HepG2 (cell line): ENCODE measurements around the gene VAC14. TPM values are rescaled to one million over a fixed set of nuclear protein-coding genes. Genes with fewer than 3 reads are reported as not detected.

ENCODE experiments used
- ARNTL ChIP-seq: sonication (generic); formaldehyde crosslinking; IDR thresholded peaks from 2 replicates; pipeline ENCODE4 v1.4.0; 2020; ENCODE audit warnings: mild to moderate bottlenecking, missing genetic modification reagents
- EHMT2 ChIP-seq: fragments of 200-600 bp; sonication (generic); IDR thresholded peaks from 2 replicates; pipeline ENCODE4 v1.7.0; 2017; ENCODE audit warnings: antibody characterized with exemption, low read depth, low read length, borderline replicate concordance
- FUBP1 ChIP-seq: sonication (generic); formaldehyde crosslinking; IDR thresholded peaks from 2 replicates; pipeline ENCODE4 v1.5.1; 2020; ENCODE audit warnings: missing genetic modification reagents, mild to moderate bottlenecking, borderline replicate concordance
- HINFP ChIP-seq: sonication (generic); formaldehyde crosslinking; IDR thresholded peaks from 2 replicates; pipeline ENCODE4 v1.4.0; 2020; ENCODE audit warnings: low read depth, mild to moderate bottlenecking, missing genetic modification reagents
- MYC ChIP-seq: sonication (generic); formaldehyde crosslinking; IDR thresholded peaks from 2 replicates; pipeline ENCODE4 v1.9.0; 2021; ENCODE audit warnings: missing genetic modification reagents, borderline replicate concordance
- NFE2L2 ChIP-seq: fragments of 150-350 bp; IDR thresholded peaks from 2 replicates; pipeline ENCODE4 v1.6.1; 2014; ENCODE audit warnings: low read length
- SALL2 ChIP-seq: sonication (generic); formaldehyde crosslinking; IDR thresholded peaks from 2 replicates; pipeline ENCODE4 v1.8.1; 2023; ENCODE audit warnings: mild to moderate bottlenecking, missing genetic modification reagents, inconsistent platforms
- ZBTB7A ChIP-seq: sonication (generic); formaldehyde crosslinking; IDR thresholded peaks from 2 replicates; pipeline ENCODE4 v1.8.0; 2022; ENCODE audit warnings: mild to moderate bottlenecking, missing genetic modification reagents
- ZFP90 ChIP-seq: sonication (generic); formaldehyde crosslinking; IDR thresholded peaks from 2 replicates; pipeline ENCODE4 v1.8.0; 2022; ENCODE audit warnings: missing genetic modification reagents, mild to moderate bottlenecking, inconsistent platforms, borderline replicate concordance
- ZNF160 ChIP-seq: sonication (generic); formaldehyde crosslinking; IDR thresholded peaks from 2 replicates; pipeline ENCODE4 v1.8.0; 2022; ENCODE audit warnings: mild to moderate bottlenecking, inconsistent platforms, missing genetic modification reagents
- ZNF280B ChIP-seq: sonication (generic); formaldehyde crosslinking; IDR thresholded peaks from 2 replicates; pipeline ENCODE4 v1.5.0; 2020; ENCODE audit warnings: missing genetic modification reagents, mild to moderate bottlenecking, borderline replicate concordance
- ZNF280D ChIP-seq: sonication (generic); formaldehyde crosslinking; IDR thresholded peaks from 2 replicates; pipeline ENCODE4 v1.5.1; 2020; ENCODE audit warnings: mild to moderate bottlenecking, missing genetic modification reagents
- ZNF607 ChIP-seq: sonication (generic); formaldehyde crosslinking; IDR thresholded peaks from 2 replicates; pipeline ENCODE4 v1.5.1; 2020; ENCODE audit warnings: missing genetic modification reagents, mild to moderate bottlenecking, borderline replicate concordance
- ZNF660 ChIP-seq: sonication (generic); formaldehyde crosslinking; IDR thresholded peaks from 2 replicates; pipeline ENCODE4 v1.5.1; 2020; ENCODE audit warnings: mild to moderate bottlenecking, low read depth, missing genetic modification reagents, borderline replicate concordance
- ZNF737 ChIP-seq: sonication (generic); formaldehyde crosslinking; IDR thresholded peaks from 2 replicates; pipeline ENCODE4 v1.5.0; 2020; ENCODE audit warnings: missing genetic modification reagents, mild to moderate bottlenecking, borderline replicate concordance
- ZNF770 ChIP-seq: sonication (generic); formaldehyde crosslinking; IDR thresholded peaks from 2 replicates; pipeline ENCODE4 v1.5.0; 2020; ENCODE audit warnings: mild to moderate bottlenecking, missing genetic modification reagents
- ZSCAN20 ChIP-seq: sonication (generic); formaldehyde crosslinking; IDR thresholded peaks from 2 replicates; pipeline ENCODE4 v1.4.0; 2020; ENCODE audit warnings: missing genetic modification reagents, mild to moderate bottlenecking, borderline replicate concordance
- polyA plus RNA-seq, 8 experiments: library from polyadenylated mRNA; depleted of rRNA in 3 of 8; stranded (reverse) in 7 of 8; unstranded in 1 of 8; fragments of >200 nt; fragmentation: Illumina TruSeq in 4 of 8; extraction: Trizol in 4 of 8; gene quantifications; 2 replicates each; pipeline versions ENCODE4 v1.2.1 to v1.2.3, GENCODE V29; 2011 to 2016; ENCODE audit warnings: low read depth in 4 of 8, missing spikeins in 1 of 8, mixed read lengths in 1 of 8; ENCODE audit not compliant: insufficient read depth in 1 of 8
- total RNA-seq, 5 experiments: library from RNA; depleted of rRNA; stranded (reverse); fragments of >200 nt; fragmentation: Illumina TruSeq; extraction: Trizol; gene quantifications; 2 replicates each; pipeline ENCODE4 v1.2.3, GENCODE V29; 2016; ENCODE audit warnings: low read depth in 1 of 5

Gene VAC14
- total and polyA plus RNA-seq, 2 of the 13 experiments (the other 11 are each of a cell fraction or from before 2014, with no cell fraction given): 23.5 to 24.6 TPM

GRCh38 chr16:70656712-70657263 lies 144.2 kb downstream of the VAC14 start (continued):
- TF ChIP-seq ZNF770 (CRISPR knock-in tag) (no peak; the same call in none of the 2 replicates), ZNF280B (CRISPR knock-in tag) (peak; percentile 98), FUBP1 (CRISPR knock-in tag) (no peak), EHMT2 (no peak), ZNF660 (CRISPR knock-in tag) (no peak), ARNTL (peak; percentile 76), NFE2L2 (no peak), ZNF737 (CRISPR knock-in tag) (no peak), ZNF607 (CRISPR knock-in tag) (peak; percentile 80), ZNF160 (0 out of 2 replicates have a peak, but pooled peaks have one; percentile 21), HINFP (CRISPR knock-in tag) (peak; percentile 97), SALL2 (CRISPR knock-in tag) (no peak), ZNF280D (CRISPR knock-in tag) (peak; percentile 89; the same call in 1 of the 2 replicates), MYC (CRISPR knock-in tag) (peak; percentile 91), ZBTB7A (peak; percentile 98), ZSCAN20 (CRISPR knock-in tag) (no peak), ZFP90 (peak; percentile 86; the same call in 1 of the 2 replicates)
